HCT116 (cell line): ENCODE data around the gene DPF3. TPM values are rescaled to one million over a fixed set of nuclear protein-coding genes. Genes with fewer than 3 reads are reported as not detected.

Source experiments
- ATAC-seq: fragments of 200-7000 bp; cut with Tn5 transposase; 2 replicates; pipeline ENCODE4 v1.9.1; 2020; ENCODE audit warnings: mild to moderate bottlenecking, moderate library complexity
- BruUV-seq: library from RNA; stranded (reverse); fragments of 400-500 nt; replicated peaks from 2 replicates; lab custom pipeline; 2021; lab: Mats Ljungman, UMichigan
- CTCF ChIA-PET: fragments of 300-600 bp; sonication (Branson Sonifier 250); formaldehyde crosslinking; loops from one replicate; lab custom pipeline; 2021; ENCODE audit warnings: antibody characterized with exemption; lab: Charles Lee
- POLR2A ChIA-PET: fragments of 300-600, 350-600 bp; sonication (Branson Sonifier 250); formaldehyde crosslinking; loops from one replicate; lab custom pipeline; 2021; ENCODE audit warnings: antibody characterized with exemption; lab: Charles Lee
- RAD21 ChIA-PET, 2 experiments: fragments of 300-600 bp; sonication (Branson Sonifier 250); formaldehyde crosslinking; loops; one replicate each; lab custom pipeline; 2023; ENCODE audit warnings: low total read pairs in 2 of 2; ENCODE audit not compliant: uncharacterized antibody in 2 of 2, unreplicated experiment in 2 of 2, low non-redundant PET in 1 of 2; lab: Charles Lee
- DNase-seq: peaks from one replicate; pipeline ENCODE4 v3.0.0-alpha.2; 2010; ENCODE audit warnings: low read depth, low spot score
- H2AFZ ChIP-seq: fragments of 200-600 bp; shearing (Covaris generic), sonication (generic); 2 replicates; pipeline ENCODE4 v1.6.1; 2017; ENCODE audit warnings: low read depth, mixed run types, mixed read lengths, antibody characterized with exemption, low read length; ENCODE audit not compliant: poor library complexity, severe bottlenecking
- H3K27ac ChIP-seq: 2 replicates; pipeline ENCODE4 v1.5.1; 2012; ENCODE audit warnings: low read depth, low read length
- H3K27me3 ChIP-seq: fragments of 200-600 bp; sonication (generic); 2 replicates; pipeline ENCODE4 v1.6.1; 2016; ENCODE audit warnings: mixed run types, low read length, mixed read lengths; ENCODE audit not compliant: insufficient read depth
- H3K36me3 ChIP-seq, 2 experiments: fragments of 200-500 bp in 1 of 2; fragments of 200-600 bp in 1 of 2; sonication (Bioruptor generic) in 1 of 2; sonication (generic) in 1 of 2; 2 replicates each; pipeline versions ENCODE4 v1.5.1 to v1.6.1; 2014 to 2016; ENCODE audit warnings: low read length in 2 of 2, inconsistent platforms in 1 of 2, mixed read lengths in 1 of 2, mixed run types in 1 of 2; ENCODE audit not compliant: insufficient read depth in 2 of 2, control insufficient read depth in 1 of 2
- H3K4me1 ChIP-seq, 2 experiments: fragments of 200-600 bp in 1 of 2; sonication (generic) in 1 of 2; 2 replicates each; pipeline versions ENCODE4 v1.5.1 to v1.6.1; 2012 to 2017; ENCODE audit warnings: low read length in 2 of 2, inconsistent platforms in 1 of 2, mild to moderate bottlenecking in 1 of 2, mixed read lengths in 1 of 2, mixed run types in 1 of 2, moderate library complexity in 1 of 2; ENCODE audit not compliant: insufficient read depth in 2 of 2, control insufficient read depth in 1 of 2
- H3K4me2 ChIP-seq: fragments of 200-600 bp; sonication (generic); 2 replicates; pipeline ENCODE4 v1.6.1; 2017; ENCODE audit warnings: mixed run types, low read length, mixed read lengths
- H3K4me3 ChIP-seq, 2 experiments: fragments of 200-600 bp in 1 of 2; sonication (generic) in 1 of 2; replicated peaks in 1 of 2; 2 replicates each; pipeline ENCODE4 v1.5.1; 2011 to 2016; ENCODE audit warnings: low read length in 2 of 2, control low read depth in 1 of 2, low read depth in 1 of 2, mild to moderate bottlenecking in 1 of 2, mixed read lengths in 1 of 2, mixed run types in 1 of 2
- H3K79me2 ChIP-seq: fragments of 200-600 bp; sonication (generic); 2 replicates; pipeline ENCODE4 v1.6.1; 2017; ENCODE audit warnings: mild to moderate bottlenecking, mixed run types, low read length, moderate library complexity, mixed read lengths; ENCODE audit not compliant: insufficient read depth
- H3K9ac ChIP-seq: fragments of 200-600 bp; sonication (generic); 2 replicates; pipeline ENCODE4 v1.6.1; 2016; ENCODE audit warnings: low read length, mixed read lengths
- H3K9me2 ChIP-seq: fragments of 200-600 bp; sonication (generic), shearing (Covaris generic); 2 replicates; pipeline ENCODE4 v1.6.1; 2017; ENCODE audit warnings: mixed run types, mild to moderate bottlenecking, moderate library complexity; ENCODE audit not compliant: insufficient read depth
- H3K9me3 ChIP-seq, 2 experiments: fragments of 200-500 bp in 1 of 2; fragments of 200-600 bp in 1 of 2; sonication (Bioruptor generic) in 1 of 2; sonication (generic) in 1 of 2; 2 replicates each; pipeline ENCODE4 v1.6.1; 2014 to 2017; ENCODE audit warnings: low read length in 2 of 2, mixed read lengths in 2 of 2, inconsistent platforms in 1 of 2, low read depth in 1 of 2, mild to moderate bottlenecking in 1 of 2, mixed run types in 1 of 2, moderate library complexity in 1 of 2; ENCODE audit not compliant: control insufficient read depth in 1 of 2, insufficient read depth in 1 of 2
- H4K20me1 ChIP-seq: fragments of 200-600 bp; sonication (generic), shearing (Covaris generic); 2 replicates; pipeline ENCODE4 v1.6.1; 2017; ENCODE audit warnings: mixed run types, mild to moderate bottlenecking, moderate library complexity; ENCODE audit not compliant: insufficient read depth
- CBX3 ChIP-seq: IDR thresholded peaks from 2 replicates; pipeline ENCODE4 v1.6.1; 2012; ENCODE audit warnings: low read depth
- ELF1 ChIP-seq: IDR thresholded peaks from 2 replicates; pipeline ENCODE4 v1.6.1; 2012; ENCODE audit warnings: low read depth, borderline replicate concordance
- EZH2 ChIP-seq: fragments of 200-600 bp; sonication (generic); IDR thresholded peaks from 2 replicates; pipeline ENCODE4 v1.6.1; 2017; ENCODE audit warnings: antibody characterized with exemption, mixed run types
- EZH2phosphoT487 ChIP-seq: fragments of 200-600 bp; IDR thresholded peaks from 2 replicates; pipeline ENCODE4 v1.6.1; 2018; ENCODE audit warnings: antibody characterized with exemption, borderline replicate concordance
- JUND ChIP-seq: IDR thresholded peaks from 2 replicates; pipeline ENCODE4 v1.6.1; 2012
- POLR2A ChIP-seq: IDR thresholded peaks from 2 replicates; pipeline ENCODE4 v1.7.0; 2011; ENCODE audit warnings: borderline replicate concordance; ENCODE audit not compliant: insufficient read depth, insufficient read length; ENCODE audit errors: extremely low read depth
- SIN3A ChIP-seq: IDR thresholded peaks from 2 replicates; pipeline ENCODE4 v1.6.1; 2012; ENCODE audit warnings: low read depth
- SP1 ChIP-seq: IDR thresholded peaks from 2 replicates; pipeline ENCODE4 v1.6.1; 2012; ENCODE audit warnings: low read depth
- intact Hi-C: fragments of 100-400 bp; cut with micrococcal nuclease; formaldehyde crosslinking; loops from 2 replicates; pipeline ENCODE4 v1.10.0; 2022
- total RNA-seq: library from RNA; stranded (reverse); gene quantifications from one replicate; pipeline ENCODE4 v1.2.1, GENCODE V29; 2021; ENCODE audit not compliant: unreplicated experiment
- TF ChIP-seq, protein P1 (sequence below), 3 experiments: fragments of 200-600 bp in 1 of 3; sonication (generic) in 1 of 3; IDR thresholded peaks in 2 of 3; conservative IDR thresholded peaks in 1 of 3; 2 replicates each; pipeline ENCODE4 v1.5.1; 2012 to 2017; ENCODE audit warnings: low read depth in 2 of 3, low read length in 2 of 3, antibody characterized with exemption in 1 of 3, borderline replicate concordance in 1 of 3, control low read depth in 1 of 3, mild to moderate bottlenecking in 1 of 3, mixed read lengths in 1 of 3, mixed run types in 1 of 3, moderate library complexity in 1 of 3; ENCODE audit not compliant: insufficient read depth in 1 of 3
- TF ChIP-seq, protein P2 (sequence below): IDR thresholded peaks from 2 replicates; pipeline ENCODE4 v1.6.1; 2012
- TF ChIP-seq, protein P3 (sequence below): IDR thresholded peaks from 2 replicates; pipeline ENCODE4 v1.6.1; 2012; ENCODE audit warnings: low read depth
- TF ChIP-seq, protein P4 (sequence below): IDR thresholded peaks from 2 replicates; pipeline ENCODE4 v1.6.1; 2012
- TF ChIP-seq, protein P5 (sequence below): IDR thresholded peaks from 2 replicates; pipeline ENCODE4 v1.6.1; 2011; ENCODE audit warnings: mild to moderate bottlenecking, low read length, moderate library complexity; ENCODE audit not compliant: insufficient replicate concordance; ENCODE audit errors: extremely low read depth

DPF3 gene
- total RNA-seq, 1 experiment from 2014 or later: 0.27 TPM

DNA sequence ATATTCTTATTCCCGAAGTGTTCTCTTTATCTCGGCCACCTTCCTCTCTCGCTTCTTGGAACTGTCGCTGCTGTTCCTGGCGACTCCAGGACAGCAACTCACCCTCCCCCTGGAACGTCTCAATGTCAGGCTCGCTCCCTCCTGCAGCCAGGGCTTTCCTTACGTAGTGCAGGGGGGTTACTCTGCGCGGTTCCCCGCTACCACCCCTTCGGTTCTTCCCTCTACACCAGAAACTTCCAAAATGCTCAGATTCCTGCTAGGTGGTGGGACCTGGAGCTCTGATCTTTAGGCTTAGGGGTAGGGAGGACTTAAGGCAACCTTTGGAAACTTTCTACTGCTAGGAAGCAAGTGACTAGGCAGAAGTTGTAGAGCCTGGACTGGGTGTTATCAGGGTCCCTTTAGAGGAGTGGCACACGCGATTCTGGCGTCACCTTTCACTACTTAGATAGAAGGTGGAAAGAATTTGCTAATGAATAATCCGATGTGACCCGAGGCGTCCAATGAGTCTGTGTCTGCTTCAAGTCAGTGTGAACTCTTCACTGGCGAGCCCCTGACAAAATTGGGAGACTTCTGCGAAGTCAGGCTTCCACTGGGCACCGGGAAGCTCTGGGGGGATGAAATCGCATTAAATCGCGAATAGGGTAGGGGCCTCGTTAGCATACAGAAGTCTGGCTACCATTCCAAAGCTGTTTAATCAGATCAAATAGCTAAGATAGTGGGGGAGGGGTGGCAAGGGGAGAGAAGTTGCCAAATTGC lies 900 bp upstream of the DPF3 start (continued):
- TF ChIP-seq EZH2phosphoT487: no peak
- TF ChIP-seq, protein P1, sequence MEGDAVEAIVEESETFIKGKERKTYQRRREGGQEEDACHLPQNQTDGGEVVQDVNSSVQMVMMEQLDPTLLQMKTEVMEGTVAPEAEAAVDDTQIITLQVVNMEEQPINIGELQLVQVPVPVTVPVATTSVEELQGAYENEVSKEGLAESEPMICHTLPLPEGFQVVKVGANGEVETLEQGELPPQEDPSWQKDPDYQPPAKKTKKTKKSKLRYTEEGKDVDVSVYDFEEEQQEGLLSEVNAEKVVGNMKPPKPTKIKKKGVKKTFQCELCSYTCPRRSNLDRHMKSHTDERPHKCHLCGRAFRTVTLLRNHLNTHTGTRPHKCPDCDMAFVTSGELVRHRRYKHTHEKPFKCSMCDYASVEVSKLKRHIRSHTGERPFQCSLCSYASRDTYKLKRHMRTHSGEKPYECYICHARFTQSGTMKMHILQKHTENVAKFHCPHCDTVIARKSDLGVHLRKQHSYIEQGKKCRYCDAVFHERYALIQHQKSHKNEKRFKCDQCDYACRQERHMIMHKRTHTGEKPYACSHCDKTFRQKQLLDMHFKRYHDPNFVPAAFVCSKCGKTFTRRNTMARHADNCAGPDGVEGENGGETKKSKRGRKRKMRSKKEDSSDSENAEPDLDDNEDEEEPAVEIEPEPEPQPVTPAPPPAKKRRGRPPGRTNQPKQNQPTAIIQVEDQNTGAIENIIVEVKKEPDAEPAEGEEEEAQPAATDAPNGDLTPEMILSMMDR (IDR thresholded peaks at IDR 0.05 in 2 of 3, conservative IDR thresholded peaks at IDR 0.05 in 1 of 3; ENCODE audit: borderline replicate concordance in 1 of 3, insufficient read depth in 1 of 3, low read depth in 2 of 3, low read length in 2 of 3): no peak
- TF ChIP-seq CBX3: no peak
- TF ChIP-seq POLR2A: no peak
- TF ChIP-seq SP1: no peak
- TF ChIP-seq, protein P2, sequence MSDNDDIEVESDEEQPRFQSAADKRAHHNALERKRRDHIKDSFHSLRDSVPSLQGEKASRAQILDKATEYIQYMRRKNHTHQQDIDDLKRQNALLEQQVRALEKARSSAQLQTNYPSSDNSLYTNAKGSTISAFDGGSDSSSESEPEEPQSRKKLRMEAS: no peak; the same call in 1 of the 2 replicates
- TF ChIP-seq EZH2: no peak

DNA sequence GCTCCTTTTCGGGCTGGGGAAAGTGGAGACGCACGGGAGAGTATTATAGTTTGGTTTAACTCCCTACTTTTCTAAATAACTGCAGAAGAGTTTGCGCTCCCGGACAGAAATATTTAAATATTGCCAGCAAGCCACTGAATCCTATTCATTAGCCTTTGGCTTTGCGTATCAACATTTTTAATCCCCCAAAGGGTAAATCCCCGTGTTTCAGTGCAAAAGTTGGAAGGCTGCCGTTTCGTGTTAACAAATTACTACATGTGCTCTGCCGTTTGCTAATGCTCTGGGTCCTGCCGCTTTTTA lies 372 bp upstream of the DPF3 start:
- no peaks in the 10 kb centered on the region for H4K20me1 ChIP-seq
- no TSS peak for BruUV-seq
- RAD21 ChIA-PET: interaction anchor here (0.6 to 1.1 kb wide), 4 partner anchors 61 to 380 kb away, joined by 3 to 5 read pairs (median 4); no protein-coding TSS in a partner anchor
- H3K4me2 ChIP-seq: peak overlapping the region; percentile 98
- peaks cover 9% of the 10 kb centered on the region; the same call in 1 of the 2 replicates for H3K27me3 ChIP-seq
- POLR2A ChIA-PET: interaction anchor here (0.8 to 1.4 kb wide), 4 partner anchors 9 to 380 kb away, joined by 3 to 4 read pairs (median 3); no protein-coding TSS in a partner anchor
- peaks cover 9 to 23% of the 10 kb centered on the region in 2 experiments; a peak in 2 of 4 replicates for H3K4me1 ChIP-seq
- intact Hi-C loops: no loop called here
- H3K79me2 ChIP-seq: no peaks in the 10 kb centered on the region
- CTCF ChIA-PET: interaction anchor here (0.8 to 3.0 kb wide), 4 partner anchors 10 to 380 kb away, joined by 4 to 23 read pairs (median 7); no protein-coding TSS in a partner anchor
- H3K27ac ChIP-seq: no peak overlapping the region
- H3K9me2 ChIP-seq: no peaks in the 10 kb centered on the region
- TF ChIP-seq SIN3A: no peak
- TF ChIP-seq SP1: no peak
- TF ChIP-seq, protein P3, sequence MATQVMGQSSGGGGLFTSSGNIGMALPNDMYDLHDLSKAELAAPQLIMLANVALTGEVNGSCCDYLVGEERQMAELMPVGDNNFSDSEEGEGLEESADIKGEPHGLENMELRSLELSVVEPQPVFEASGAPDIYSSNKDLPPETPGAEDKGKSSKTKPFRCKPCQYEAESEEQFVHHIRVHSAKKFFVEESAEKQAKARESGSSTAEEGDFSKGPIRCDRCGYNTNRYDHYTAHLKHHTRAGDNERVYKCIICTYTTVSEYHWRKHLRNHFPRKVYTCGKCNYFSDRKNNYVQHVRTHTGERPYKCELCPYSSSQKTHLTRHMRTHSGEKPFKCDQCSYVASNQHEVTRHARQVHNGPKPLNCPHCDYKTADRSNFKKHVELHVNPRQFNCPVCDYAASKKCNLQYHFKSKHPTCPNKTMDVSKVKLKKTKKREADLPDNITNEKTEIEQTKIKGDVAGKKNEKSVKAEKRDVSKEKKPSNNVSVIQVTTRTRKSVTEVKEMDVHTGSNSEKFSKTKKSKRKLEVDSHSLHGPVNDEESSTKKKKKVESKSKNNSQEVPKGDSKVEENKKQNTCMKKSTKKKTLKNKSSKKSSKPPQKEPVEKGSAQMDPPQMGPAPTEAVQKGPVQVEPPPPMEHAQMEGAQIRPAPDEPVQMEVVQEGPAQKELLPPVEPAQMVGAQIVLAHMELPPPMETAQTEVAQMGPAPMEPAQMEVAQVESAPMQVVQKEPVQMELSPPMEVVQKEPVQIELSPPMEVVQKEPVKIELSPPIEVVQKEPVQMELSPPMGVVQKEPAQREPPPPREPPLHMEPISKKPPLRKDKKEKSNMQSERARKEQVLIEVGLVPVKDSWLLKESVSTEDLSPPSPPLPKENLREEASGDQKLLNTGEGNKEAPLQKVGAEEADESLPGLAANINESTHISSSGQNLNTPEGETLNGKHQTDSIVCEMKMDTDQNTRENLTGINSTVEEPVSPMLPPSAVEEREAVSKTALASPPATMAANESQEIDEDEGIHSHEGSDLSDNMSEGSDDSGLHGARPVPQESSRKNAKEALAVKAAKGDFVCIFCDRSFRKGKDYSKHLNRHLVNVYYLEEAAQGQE: no peak
- TF ChIP-seq, protein P2: no peak
- no peak for TF ChIP-seq JUND
- TF ChIP-seq POLR2A: no peak
- no peak for TF ChIP-seq ELF1
- TF ChIP-seq CBX3: no peak
- TF ChIP-seq, protein P4, sequence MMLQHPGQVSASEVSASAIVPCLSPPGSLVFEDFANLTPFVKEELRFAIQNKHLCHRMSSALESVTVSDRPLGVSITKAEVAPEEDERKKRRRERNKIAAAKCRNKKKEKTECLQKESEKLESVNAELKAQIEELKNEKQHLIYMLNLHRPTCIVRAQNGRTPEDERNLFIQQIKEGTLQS: no peak
- TF ChIP-seq, protein P5, sequence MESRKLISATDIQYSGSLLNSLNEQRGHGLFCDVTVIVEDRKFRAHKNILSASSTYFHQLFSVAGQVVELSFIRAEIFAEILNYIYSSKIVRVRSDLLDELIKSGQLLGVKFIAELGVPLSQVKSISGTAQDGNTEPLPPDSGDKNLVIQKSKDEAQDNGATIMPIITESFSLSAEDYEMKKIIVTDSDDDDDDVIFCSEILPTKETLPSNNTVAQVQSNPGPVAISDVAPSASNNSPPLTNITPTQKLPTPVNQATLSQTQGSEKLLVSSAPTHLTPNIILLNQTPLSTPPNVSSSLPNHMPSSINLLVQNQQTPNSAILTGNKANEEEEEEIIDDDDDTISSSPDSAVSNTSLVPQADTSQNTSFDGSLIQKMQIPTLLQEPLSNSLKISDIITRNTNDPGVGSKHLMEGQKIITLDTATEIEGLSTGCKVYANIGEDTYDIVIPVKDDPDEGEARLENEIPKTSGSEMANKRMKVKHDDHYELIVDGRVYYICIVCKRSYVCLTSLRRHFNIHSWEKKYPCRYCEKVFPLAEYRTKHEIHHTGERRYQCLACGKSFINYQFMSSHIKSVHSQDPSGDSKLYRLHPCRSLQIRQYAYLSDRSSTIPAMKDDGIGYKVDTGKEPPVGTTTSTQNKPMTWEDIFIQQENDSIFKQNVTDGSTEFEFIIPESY: no peak
- H3K9me3 ChIP-seq: no peaks in the 10 kb centered on the region
- peak overlapping the region; percentile 73 to 74 for H3K4me3 ChIP-seq
- peak overlapping the region; percentile 84 for H2AFZ ChIP-seq
- no peak for ATAC-seq
- peak overlapping the region; percentile 34; the same call in 1 of the 2 replicates for H3K9ac ChIP-seq
- no peak for DNase-seq
- no peaks in the 10 kb centered on the region for H3K36me3 ChIP-seq
